ENCODE data around the gene GNAI1. TPM values are rescaled to one million over a fixed set of nuclear protein-coding genes. Genes with fewer than 3 reads are reported as not detected.

Gene GNAI1
- total and polyA plus RNA-seq, 10 of the 15 experiments (the other 5 are each of a cell fraction or from before 2014, with no cell fraction given), result not detected

DNA sequence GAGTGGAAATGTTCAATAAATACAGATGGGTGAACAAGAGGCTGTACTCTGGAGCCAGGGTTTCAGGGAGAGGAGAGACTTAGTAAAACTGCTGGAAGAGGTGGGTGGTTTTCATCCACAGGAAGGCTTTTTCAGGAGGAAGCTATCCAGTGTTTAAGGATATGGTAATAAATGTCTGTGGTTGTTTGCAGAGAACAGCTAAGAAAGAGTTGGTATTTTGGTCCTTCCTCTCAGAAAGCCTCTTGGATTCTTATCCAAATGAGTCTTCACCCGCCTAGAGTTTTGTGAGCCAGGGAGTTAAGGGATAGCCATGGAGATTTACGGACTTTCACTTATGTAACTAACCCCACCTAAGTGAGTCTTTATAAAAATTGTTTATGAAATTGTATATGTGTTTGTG is 95.7 kb downstream of the GNAI1 start:
- no peaks in the 10 kb centered on the region for H4K20me1 ChIP-seq (ENCODE audit: control insufficient read depth, insufficient read depth)
- BruUV-seq (replicated peaks), result no TSS peak
- no peak overlapping the region for H3K9ac ChIP-seq (ENCODE audit: control insufficient read depth, insufficient read depth, low read length)
- intact Hi-C loops (cut with micrococcal nuclease; ENCODE audit: unreplicated experiment), result no loop called here
- no peaks in the 10 kb centered on the region for H3K36me3 ChIP-seq (ENCODE audit: control insufficient read depth in 2 of 2, insufficient read depth in 2 of 2, low read length in 1 of 2)
- no peak for TF ChIP-seq SMARCA5 (IDR thresholded peaks at IDR 0.05)
- TF ChIP-seq ZBED1 (IDR thresholded peaks at IDR 0.05; ENCODE audit: borderline replicate concordance), result no peak
- TF ChIP-seq RUNX3 (IDR thresholded peaks at IDR 0.05; ENCODE audit: low read length), result no peak
- TF ChIP-seq BACH1 (IDR thresholded peaks at IDR 0.05; ENCODE audit: borderline replicate concordance), result no peak
- TF ChIP-seq, protein P1, sequence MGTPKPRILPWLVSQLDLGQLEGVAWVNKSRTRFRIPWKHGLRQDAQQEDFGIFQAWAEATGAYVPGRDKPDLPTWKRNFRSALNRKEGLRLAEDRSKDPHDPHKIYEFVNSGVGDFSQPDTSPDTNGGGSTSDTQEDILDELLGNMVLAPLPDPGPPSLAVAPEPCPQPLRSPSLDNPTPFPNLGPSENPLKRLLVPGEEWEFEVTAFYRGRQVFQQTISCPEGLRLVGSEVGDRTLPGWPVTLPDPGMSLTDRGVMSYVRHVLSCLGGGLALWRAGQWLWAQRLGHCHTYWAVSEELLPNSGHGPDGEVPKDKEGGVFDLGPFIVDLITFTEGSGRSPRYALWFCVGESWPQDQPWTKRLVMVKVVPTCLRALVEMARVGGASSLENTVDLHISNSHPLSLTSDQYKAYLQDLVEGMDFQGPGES (IDR thresholded peaks at IDR 0.05), result no peak
- no peak for TF ChIP-seq NFXL1 (IDR thresholded peaks at IDR 0.05; ENCODE audit: borderline replicate concordance)
- TF ChIP-seq SMAD5 (IDR thresholded peaks at IDR 0.05; ENCODE audit: low read depth), result no peak
- no peak for TF ChIP-seq POLR2AphosphoS5 (IDR thresholded peaks at IDR 0.05; ENCODE audit: low read length)
- no peak for TF ChIP-seq RB1 (IDR thresholded peaks at IDR 0.05; ENCODE audit: borderline replicate concordance)
- TF ChIP-seq BMI1 (IDR thresholded peaks at IDR 0.05; ENCODE audit: borderline replicate concordance), result no peak
- TF ChIP-seq ZNF24 (IDR thresholded peaks at IDR 0.05), result no peak
- TF ChIP-seq HDGF (IDR thresholded peaks at IDR 0.05), result no peak
- no peak for TF ChIP-seq POLR2AphosphoS2 (IDR thresholded peaks at IDR 0.05; ENCODE audit: low read depth, low read length)
- TF ChIP-seq JUNB (IDR thresholded peaks at IDR 0.05), result no peak
- no peak for TF ChIP-seq CBX3 (IDR thresholded peaks at IDR 0.05; ENCODE audit: borderline replicate concordance, low read depth)
- TF ChIP-seq, protein P2, sequence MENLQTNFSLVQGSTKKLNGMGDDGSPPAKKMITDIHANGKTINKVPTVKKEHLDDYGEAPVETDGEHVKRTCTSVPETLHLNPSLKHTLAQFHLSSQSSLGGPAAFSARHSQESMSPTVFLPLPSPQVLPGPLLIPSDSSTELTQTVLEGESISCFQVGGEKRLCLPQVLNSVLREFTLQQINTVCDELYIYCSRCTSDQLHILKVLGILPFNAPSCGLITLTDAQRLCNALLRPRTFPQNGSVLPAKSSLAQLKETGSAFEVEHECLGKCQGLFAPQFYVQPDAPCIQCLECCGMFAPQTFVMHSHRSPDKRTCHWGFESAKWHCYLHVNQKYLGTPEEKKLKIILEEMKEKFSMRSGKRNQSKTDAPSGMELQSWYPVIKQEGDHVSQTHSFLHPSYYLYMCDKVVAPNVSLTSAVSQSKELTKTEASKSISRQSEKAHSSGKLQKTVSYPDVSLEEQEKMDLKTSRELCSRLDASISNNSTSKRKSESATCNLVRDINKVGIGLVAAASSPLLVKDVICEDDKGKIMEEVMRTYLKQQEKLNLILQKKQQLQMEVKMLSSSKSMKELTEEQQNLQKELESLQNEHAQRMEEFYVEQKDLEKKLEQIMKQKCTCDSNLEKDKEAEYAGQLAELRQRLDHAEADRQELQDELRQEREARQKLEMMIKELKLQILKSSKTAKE (IDR thresholded peaks at IDR 0.05; ENCODE audit: low read depth, poor library complexity, severe bottlenecking), result no peak
- no peak for TF ChIP-seq EGR1 (IDR thresholded peaks at IDR 0.05; ENCODE audit: borderline replicate concordance in 1 of 2, low read depth in 2 of 2, low read length in 2 of 2)
- no peak for TF ChIP-seq SUPT20H (IDR thresholded peaks at IDR 0.05; ENCODE audit: borderline replicate concordance, control insufficient read depth, low read depth, low read length)
- no peak for TF ChIP-seq GATAD2B (conservative IDR thresholded peaks at IDR 0.05; ENCODE audit: low read depth)
- no peak for TF ChIP-seq SP1 (IDR thresholded peaks at IDR 0.05; ENCODE audit: low read depth, low read length)
- DNase-seq (ENCODE audit: low read depth, low spot score) (no peak), ATAC-seq (no peak), FAIRE-seq (no peak)
- ChIA-PET POLR2A (no interaction called here), RAD21 (ENCODE audit: unreplicated experiment) (no interaction called here), SMC1A (ENCODE audit: uncharacterized antibody, unreplicated experiment) (interaction anchor here (0.6 kb wide), 1 partner anchor 17 kb away, joined by 3 read pairs; no protein-coding TSS in a partner anchor), CTCF (interaction anchor here (0.5 to 0.6 kb wide), 2 partner anchors 8 to 503 kb away, joined by 3 read pairs; no protein-coding TSS in a partner anchor)
- H3K4me2 ChIP-seq (ENCODE audit: control insufficient read depth, insufficient read depth), result no peak overlapping the region
- no peak overlapping the region for H3K4me3 ChIP-seq
- H2AFZ ChIP-seq (ENCODE audit: control insufficient read depth, low read depth, low read length), result no peak overlapping the region
- H3K27me3 ChIP-seq (replicated peaks in 1 of 2; ENCODE audit: control insufficient read depth in 2 of 2, insufficient read depth in 2 of 2, low read length in 1 of 2), result no peaks in the 10 kb centered on the region
- WGBS (ENCODE audit: insufficient coverage, insufficient replicate concordance, low lambda C conversion rate, missing lambda C conversion rate), result 0% methylated on average over 2 of the region's 2 CpGs
- in situ Hi-C loops (cut with MboI), result no loop called here
- no peak overlapping the region for H3K27ac ChIP-seq (ENCODE audit: control insufficient read depth, insufficient read depth)
- no peaks in the 10 kb centered on the region for H3K79me2 ChIP-seq (ENCODE audit: control insufficient read depth, insufficient read depth, low read length)
- H3K9me3 ChIP-seq (replicated peaks; ENCODE audit: control insufficient read depth, insufficient read depth, low read length), result no peaks in the 10 kb centered on the region
- no peaks in the 10 kb centered on the region for H3K4me1 ChIP-seq (ENCODE audit: control insufficient read depth, insufficient read depth, low read length)

Data from GM12878 (cell line).